Upper lobe of right lung (tissue), 1 donor: Measurements from ENCODE around the gene MSMO1. TPM values are rescaled to one million over a fixed set of nuclear protein-coding genes. Genes with fewer than 3 reads are reported as not detected.
A peak's percentile ranks its signal among the peaks of the same experiment; 100 is the strongest.

Experiments used
- ATAC-seq: fragments of 200-7000 bp; cut with Tn5 transposase; one replicate; pipeline ENCODE4 v1.9.1; 2020; ENCODE audit warnings: mild to moderate bottlenecking, moderate library complexity
- DNase-seq: peaks from one replicate; pipeline ENCODE4 v3.0.0-alpha.2; 2020
- H3K27ac ChIP-seq: fragments of 200-600 bp; one replicate; pipeline ENCODE4 v1.8.0; 2022
- H3K27me3 ChIP-seq: fragments of 200-600 bp; one replicate; pipeline ENCODE4 v1.8.0; 2022; ENCODE audit warnings: mild to moderate bottlenecking
- H3K36me3 ChIP-seq: fragments of 200-600 bp; one replicate; pipeline ENCODE4 v1.8.0; 2022
- H3K4me1 ChIP-seq: fragments of 200-600 bp; one replicate; pipeline ENCODE4 v1.8.0; 2022
- H3K4me3 ChIP-seq: fragments of 200-600 bp; one replicate; pipeline ENCODE4 v1.8.0; 2022; ENCODE audit warnings: mild to moderate bottlenecking
- H3K9me3 ChIP-seq: fragments of 200-600 bp; one replicate; pipeline ENCODE4 v1.8.0; 2022
- intact Hi-C: fragments of 100-400 bp; cut with DNase I; formaldehyde crosslinking; loops from one replicate; pipeline ENCODE4 v1.11.0; 2022
- total RNA-seq: library from RNA; stranded (reverse); fragmentation: NEBNext Ultra II Directional; extraction: Animal tissue kit (Norgen Biotek cat#: 25700); gene quantifications from one replicate; pipeline ENCODE4 v1.2.1, GENCODE V29; 2021
- TF ChIP-seq, protein P1 (sequence below): fragments of 200-600 bp; IDR thresholded peaks from one replicate; pipeline ENCODE4 v1.8.0; 2022; ENCODE audit warnings: antibody characterized with exemption
- donor health status: DM: no; HTN: yes; CAD: no; lungs with severe emphysema.

The MSMO1 gene
- total RNA-seq, 1 donor from 2014 or later = 213 TPM

DNA sequence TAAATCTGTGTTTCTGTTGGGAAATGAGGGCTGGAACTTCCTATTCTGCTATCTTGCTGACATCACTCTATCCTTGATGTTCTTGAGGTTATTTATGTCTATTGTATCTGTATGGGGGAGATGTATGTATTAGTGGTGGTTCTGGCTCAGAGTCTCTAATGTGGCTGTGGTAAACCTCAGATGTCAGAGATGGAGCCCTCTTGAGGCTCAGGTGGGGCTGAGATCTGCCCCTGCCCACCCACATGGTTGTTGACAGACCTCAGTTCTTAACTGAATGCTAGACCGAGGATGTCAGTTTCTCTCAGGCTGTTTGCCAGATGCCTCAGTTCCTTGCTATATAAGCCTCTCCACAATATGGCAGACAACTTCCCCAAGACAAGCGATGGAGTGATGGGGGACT, 48.0 kb downstream of the MSMO1 start:
- no peak for ATAC-seq
- Histone ChIP-seq H3K27me3 (peaks cover 11% of the 10 kb centered on the region), H3K4me3 (no peak overlapping the region), H3K27ac (no peak overlapping the region), H3K36me3 (no peaks in the 10 kb centered on the region), H3K4me1 (peaks cover 3% of the 10 kb centered on the region), H3K9me3 (no peaks in the 10 kb centered on the region)
- intact Hi-C loops = no loop called here
- TF ChIP-seq, protein P1, sequence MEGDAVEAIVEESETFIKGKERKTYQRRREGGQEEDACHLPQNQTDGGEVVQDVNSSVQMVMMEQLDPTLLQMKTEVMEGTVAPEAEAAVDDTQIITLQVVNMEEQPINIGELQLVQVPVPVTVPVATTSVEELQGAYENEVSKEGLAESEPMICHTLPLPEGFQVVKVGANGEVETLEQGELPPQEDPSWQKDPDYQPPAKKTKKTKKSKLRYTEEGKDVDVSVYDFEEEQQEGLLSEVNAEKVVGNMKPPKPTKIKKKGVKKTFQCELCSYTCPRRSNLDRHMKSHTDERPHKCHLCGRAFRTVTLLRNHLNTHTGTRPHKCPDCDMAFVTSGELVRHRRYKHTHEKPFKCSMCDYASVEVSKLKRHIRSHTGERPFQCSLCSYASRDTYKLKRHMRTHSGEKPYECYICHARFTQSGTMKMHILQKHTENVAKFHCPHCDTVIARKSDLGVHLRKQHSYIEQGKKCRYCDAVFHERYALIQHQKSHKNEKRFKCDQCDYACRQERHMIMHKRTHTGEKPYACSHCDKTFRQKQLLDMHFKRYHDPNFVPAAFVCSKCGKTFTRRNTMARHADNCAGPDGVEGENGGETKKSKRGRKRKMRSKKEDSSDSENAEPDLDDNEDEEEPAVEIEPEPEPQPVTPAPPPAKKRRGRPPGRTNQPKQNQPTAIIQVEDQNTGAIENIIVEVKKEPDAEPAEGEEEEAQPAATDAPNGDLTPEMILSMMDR = no peak
- DNase-seq = no peak

DNA sequence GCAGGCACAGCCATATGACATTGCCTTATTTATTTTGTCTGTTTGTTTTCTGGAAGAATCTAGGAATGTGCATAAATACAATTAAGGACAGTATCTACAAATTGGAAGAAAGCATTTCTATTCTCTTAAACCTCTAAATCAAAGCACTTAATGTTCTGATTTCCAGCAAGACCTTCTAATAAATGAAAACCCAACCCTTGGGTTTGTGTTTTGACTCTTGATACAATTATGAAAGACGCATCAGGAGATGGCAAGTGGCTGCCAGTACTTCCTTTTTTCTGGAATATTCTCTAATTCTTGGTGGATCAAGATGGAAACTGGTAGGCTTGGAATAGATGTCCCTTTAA, 50.9 kb downstream of the MSMO1 start:
- intact Hi-C loops = no loop called here

DNA sequence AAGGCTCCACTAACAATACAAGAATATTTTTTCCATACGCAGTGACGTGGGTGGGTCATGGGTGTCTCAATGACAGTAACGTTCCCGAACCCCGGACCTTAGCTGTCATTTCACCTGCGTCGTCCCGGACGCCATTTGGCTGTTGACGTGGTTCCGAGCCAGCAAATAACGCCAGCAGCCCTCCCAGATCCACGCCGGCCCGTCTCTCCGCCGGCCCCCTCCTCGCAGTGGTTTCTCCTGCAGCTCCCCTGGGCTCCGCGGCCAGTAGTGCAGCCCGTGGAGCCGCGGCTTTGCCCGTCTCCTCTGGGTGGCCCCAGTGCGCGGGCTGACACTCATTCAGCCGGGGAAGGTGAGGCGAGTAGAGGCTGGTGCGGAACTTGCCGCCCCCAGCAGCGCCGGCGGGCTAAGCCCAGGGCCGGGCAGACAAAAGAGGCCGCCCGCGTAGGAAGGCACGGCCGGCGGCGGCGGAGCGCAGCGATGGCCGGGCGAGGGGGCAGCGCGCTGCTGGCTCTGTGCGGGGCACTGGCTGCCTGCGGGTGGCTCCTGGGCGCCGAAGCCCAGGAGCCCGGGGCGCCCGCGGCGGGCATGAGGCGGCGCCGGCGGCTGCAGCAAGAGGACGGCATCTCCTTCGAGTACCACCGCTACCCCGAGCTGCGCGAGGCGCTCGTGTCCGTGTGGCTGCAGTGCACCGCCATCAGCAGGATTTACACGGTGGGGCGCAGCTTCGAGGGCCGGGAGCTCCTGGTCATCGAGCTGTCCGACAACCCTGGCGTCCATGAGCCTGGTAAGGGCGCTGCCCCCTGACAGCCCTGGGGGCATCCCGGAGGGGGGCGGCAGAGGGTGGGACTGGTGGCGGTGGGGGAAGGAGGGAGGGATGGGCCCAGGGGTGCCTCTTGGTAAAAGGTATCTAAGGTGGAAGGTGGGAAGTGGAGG, 51.5 kb downstream of the MSMO1 start, which contains the start of gene CPE:
TSS of gene CPE (plus strand) at position 264 of the 933 bp plus-strand sequence. CDS start at position 478, 214 bp downstream.
- H3K27ac ChIP-seq = peak within 1 kb of the TSS; percentile 56
- H3K4me1 ChIP-seq = peaks cover 3% of the 10 kb centered on the region
- TF ChIP-seq, protein P1 = peak; percentile 48
- H3K4me3 ChIP-seq = peak within 1 kb of the TSS; percentile 47
- peak; percentile 90 for DNase-seq
- H3K9me3 ChIP-seq = no peaks in the 10 kb centered on the region
- H3K27me3 ChIP-seq = peaks cover 16% of the 10 kb centered on the region
- ATAC-seq = peak; percentile 99
- no peaks in the 10 kb centered on the region for H3K36me3 ChIP-seq
- intact Hi-C loops = no loop called here

More for the DNA sequence above, 50.9 kb downstream of the MSMO1 start:
- ATAC-seq = no peak
- no peak for DNase-seq
- Histone ChIP-seq H3K4me1 (peaks cover 3% of the 10 kb centered on the region), H3K4me3 (peak overlapping the region; percentile 47), H3K27ac (peak overlapping the region; percentile 56), H3K9me3 (no peaks in the 10 kb centered on the region), H3K36me3 (no peaks in the 10 kb centered on the region), H3K27me3 (peaks cover 16% of the 10 kb centered on the region)
- TF ChIP-seq, protein P1 = no peak

DNA sequence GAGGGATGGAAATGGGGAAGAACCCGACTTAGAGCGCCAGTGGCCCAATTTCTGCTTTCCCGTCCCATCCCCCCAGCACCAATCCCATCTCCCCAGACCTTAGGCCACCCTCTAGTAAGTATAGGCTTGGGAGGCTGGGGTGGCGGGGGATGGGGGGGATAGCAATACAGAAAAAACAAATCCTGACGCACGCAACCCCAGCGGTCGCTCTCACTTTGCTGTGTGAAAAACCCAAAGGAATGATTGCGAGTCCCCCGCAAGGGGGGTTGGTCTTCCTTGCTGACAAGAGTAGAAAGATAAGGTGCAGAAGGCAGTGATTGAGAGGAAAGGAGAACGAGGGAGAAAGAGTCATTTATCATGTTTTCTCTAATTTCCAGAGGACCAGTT, 52.2 kb downstream of the MSMO1 start:
- H3K27ac ChIP-seq = no peak overlapping the region
- peak overlapping the region; percentile 47 for H3K4me3 ChIP-seq
- no peaks in the 10 kb centered on the region for H3K9me3 ChIP-seq
- DNase-seq = no peak
- peaks cover 3% of the 10 kb centered on the region for H3K4me1 ChIP-seq
- TF ChIP-seq, protein P1 = no peak
- H3K27me3 ChIP-seq = peaks cover 16% of the 10 kb centered on the region
- intact Hi-C loops = no loop called here
- no peak for ATAC-seq
- H3K36me3 ChIP-seq = no peaks in the 10 kb centered on the region

DNA sequence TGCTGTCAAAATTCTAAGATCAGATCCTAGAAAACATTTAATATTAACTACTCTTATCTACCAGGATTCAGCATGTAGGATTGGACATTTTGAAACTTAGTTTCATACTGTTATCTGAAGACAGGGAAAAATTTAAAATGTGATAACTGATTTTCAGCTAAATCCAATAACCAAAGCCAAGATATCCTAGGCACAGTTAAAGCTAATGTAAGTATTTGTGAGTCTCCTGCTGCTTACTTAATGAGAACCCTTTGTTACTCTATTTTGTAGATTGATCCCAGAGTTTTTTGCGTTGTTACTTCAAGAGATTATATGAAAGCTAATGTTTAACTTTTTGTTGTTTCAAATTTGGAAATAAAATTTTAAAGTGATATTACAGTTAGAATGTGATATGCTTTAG, 53.3 kb downstream of the MSMO1 start:
- DNase-seq (no peak), ATAC-seq (no peak)
- Histone ChIP-seq H3K9me3 (no peaks in the 10 kb centered on the region), H3K4me3 (no peak overlapping the region), H3K27ac (no peak overlapping the region), H3K4me1 (peaks cover 3% of the 10 kb centered on the region), H3K36me3 (no peaks in the 10 kb centered on the region), H3K27me3 (peaks cover 16% of the 10 kb centered on the region)
- TF ChIP-seq, protein P1 = no peak
- intact Hi-C loops = no loop called here
